Liver (tissue), 9 donors: ENCODE measurements around the gene KCNK3. TPM values are rescaled to one million over a fixed set of nuclear protein-coding genes. Genes with fewer than 3 reads are reported as not detected.
A peak's percentile ranks its signal among the peaks of the same experiment; 100 is the strongest.

Experiments
- DNase-seq: peaks from one replicate; pipeline ENCODE4 v3.0.0-alpha.2; 2017; ENCODE audit warnings: low spot score
- H3K27ac ChIP-seq, 2 donors: one replicate each; pipeline ENCODE4 v1.7.0; 2013; ENCODE audit warnings: inconsistent platforms in 2 of 2, low read length in 2 of 2, control low read depth in 1 of 2, low read depth in 1 of 2, mild to moderate bottlenecking in 1 of 2
- H3K27me3 ChIP-seq, 4 donors: one replicate each; pipeline versions ENCODE4 v1.6.1 to v1.7.0; 2013; ENCODE audit warnings: low read length in 3 of 4, inconsistent platforms in 1 of 4, mild to moderate bottlenecking in 1 of 4, moderate library complexity in 1 of 4; ENCODE audit not compliant: control insufficient read depth in 4 of 4, insufficient read depth in 4 of 4
- H3K36me3 ChIP-seq, 4 donors: one replicate each; pipeline versions ENCODE4 v1.6.1 to v1.7.0; 2013; ENCODE audit warnings: low read length in 3 of 4, mild to moderate bottlenecking in 3 of 4, low read depth in 1 of 4, moderate library complexity in 1 of 4; ENCODE audit not compliant: control insufficient read depth in 4 of 4, insufficient read depth in 3 of 4
- H3K4me1 ChIP-seq, 4 donors: one replicate each; pipeline versions ENCODE4 v1.6.1 to v1.7.0; 2013; ENCODE audit warnings: low read length in 3 of 4, mild to moderate bottlenecking in 3 of 4, moderate library complexity in 1 of 4; ENCODE audit not compliant: control insufficient read depth in 4 of 4, insufficient read depth in 4 of 4
- H3K4me3 ChIP-seq, 3 donors: one replicate each; pipeline versions ENCODE4 v1.6.1 to v1.7.0; 2013; ENCODE audit warnings: low read length in 3 of 3, control low read depth in 1 of 3, low read depth in 1 of 3, mild to moderate bottlenecking in 1 of 3
- H3K9ac ChIP-seq, 2 donors: one replicate each; pipeline ENCODE4 v1.7.0; 2013; ENCODE audit warnings: low read length in 2 of 2, mild to moderate bottlenecking in 2 of 2, moderate library complexity in 2 of 2, control low read depth in 1 of 2, low read depth in 1 of 2
- H3K9me3 ChIP-seq, 4 donors: one replicate each; pipeline versions ENCODE4 v1.6.1 to v1.7.0; 2013; ENCODE audit warnings: low read length in 3 of 4; ENCODE audit not compliant: control insufficient read depth in 4 of 4
- EGR1 ChIP-seq, 2 donors: IDR thresholded peaks; 2 replicates each; pipeline ENCODE4 v1.6.1; 2016 to 2018; ENCODE audit warnings: antibody characterized with exemption in 2 of 2, low read depth in 2 of 2
- FOXA1 ChIP-seq: IDR thresholded peaks from 2 replicates; pipeline ENCODE4 v1.6.1; 2016; ENCODE audit warnings: antibody characterized with exemption
- FOXA2 ChIP-seq: IDR thresholded peaks from 2 replicates; pipeline ENCODE4 v1.6.1; 2016; ENCODE audit warnings: antibody characterized with exemption
- GABPA ChIP-seq, 2 donors: IDR thresholded peaks in 1 of 2; conservative IDR thresholded peaks in 1 of 2; 2 replicates each; pipeline ENCODE4 v1.6.1; 2016; ENCODE audit warnings: antibody characterized with exemption in 2 of 2, mild to moderate bottlenecking in 1 of 2, moderate library complexity in 1 of 2
- HNF4A ChIP-seq, 2 donors: conservative IDR thresholded peaks; 2 replicates each; pipeline ENCODE4 v1.6.1; 2016; ENCODE audit warnings: antibody characterized with exemption in 2 of 2, mild to moderate bottlenecking in 2 of 2
- HNF4G ChIP-seq: IDR thresholded peaks from 2 replicates; pipeline ENCODE4 v1.6.1; 2016; ENCODE audit warnings: antibody characterized with exemption
- RAD21 ChIP-seq, 2 donors: IDR thresholded peaks; 2 replicates each; pipeline ENCODE4 v1.6.1; 2016; ENCODE audit warnings: antibody characterized with exemption in 2 of 2, mild to moderate bottlenecking in 2 of 2
- RXRA ChIP-seq, 2 donors: IDR thresholded peaks; 2 replicates each; pipeline ENCODE4 v1.6.1; 2017 to 2018; ENCODE audit warnings: antibody characterized with exemption in 2 of 2, mild to moderate bottlenecking in 1 of 2
- SP1 ChIP-seq: IDR thresholded peaks from 2 replicates; pipeline ENCODE4 v1.6.1; 2018; ENCODE audit warnings: antibody characterized with exemption, mild to moderate bottlenecking
- TAF1 ChIP-seq: conservative IDR thresholded peaks from 2 replicates; pipeline ENCODE4 v1.6.1; 2016; ENCODE audit warnings: antibody characterized with exemption, mild to moderate bottlenecking
- YY1 ChIP-seq: IDR thresholded peaks from 2 replicates; pipeline ENCODE4 v1.6.1; 2016; ENCODE audit warnings: antibody characterized with exemption, mild to moderate bottlenecking
- ZBTB33 ChIP-seq: IDR thresholded peaks from 2 replicates; pipeline ENCODE4 v1.6.1; 2016; ENCODE audit warnings: antibody characterized with exemption
- WGBS: extraction: QIAGEN DNeasy Blood & Tissue Kit; methylation state at CpG from one replicate; pipeline ENCODE4 v1.1.7; 2013; 5-methylcytosine and 5-hydroxymethylcytosine counted together
- polyA plus RNA-seq, 2 donors: library from polyadenylated mRNA; stranded (reverse) in 1 of 2; unstranded in 1 of 2; fragments of 200-250 nt in 1 of 2; fragments of >200 nt in 1 of 2; fragmentation: Nextera tagmentation in 1 of 2; extraction: Ambion mirVana in 1 of 2; gene quantifications; one replicate each; pipeline versions ENCODE4 v1.2.1 to v1.2.3, GENCODE V29; 2013 to 2015
- total RNA-seq, 2 donors: library from RNA; depleted of rRNA; stranded (reverse); fragments of >200 nt; gene quantifications; one replicate each; pipeline ENCODE4 v1.2.3, GENCODE V29; 2014
- TF ChIP-seq, protein P1 (sequence below): IDR thresholded peaks from 2 replicates; pipeline ENCODE4 v1.6.1; 2016; ENCODE audit warnings: antibody characterized with exemption
- TF ChIP-seq, protein P2 (sequence below): IDR thresholded peaks from 2 replicates; pipeline ENCODE4 v1.6.1; 2016; ENCODE audit warnings: antibody characterized with exemption
- TF ChIP-seq, protein P3 (sequence below): fragments of 150-350 bp; IDR thresholded peaks from 2 replicates; pipeline ENCODE4 v1.5.1; 2017; ENCODE audit warnings: improper control_type of control experiment, low read depth, low read length; ENCODE audit not compliant: missing input control
- TF ChIP-seq, protein P4 (sequence below): IDR thresholded peaks from 2 replicates; pipeline ENCODE4 v1.6.1; 2016; ENCODE audit warnings: antibody characterized with exemption, mild to moderate bottlenecking
- donor health status: healthy.
- donor health status: healthy.
- donor health status: healthy.
- donor health status: healthy.
- donor health status: healthy.

Gene KCNK3
- total and polyA plus RNA-seq, 4 donors = 0.78 to 6.6 (median 2.6) TPM; not detected in 1

GRCh38 chr2:26729311-26729710, 36.8 kb downstream of the KCNK3 start (continued):
- TF ChIP-seq GABPA (IDR thresholded peaks at IDR 0.05 in 1 of 2, conservative IDR thresholded peaks at IDR 0.05 in 1 of 2) (no peak), YY1 (no peak)

- Histone ChIP-seq H3K9ac (no peak overlapping the region), H3K4me3 (no peak overlapping the region), H3K9me3 (no peaks in the 10 kb centered on the region), H3K27ac (no peak overlapping the region), H3K4me1 (peaks cover under 1 to 8% (median 4%) of the 10 kb centered on the region in 4 donors), H3K27me3 (peaks cover 0 to 3% (median 0%) of the 10 kb centered on the region in 4 donors), H3K36me3 (no peaks in the 10 kb centered on the region)
- TF ChIP-seq FOXA2 = no peak
- TF ChIP-seq HNF4A (conservative IDR thresholded peaks at IDR 0.05) = peak; percentile 40 to 48
- peak in 1 of 2 donors; percentile 51 for TF ChIP-seq RXRA (IDR thresholded peaks at IDR 0.05)
- no peak for DNase-seq
- 59% methylated on average over 19 of the region's 19 CpGs for WGBS
These were observed 38.2 kb downstream of the KCNK3 start for GRCh38 chr2:26730549-26731344.

GRCh38 chr2:26731714-26732113, 39.2 kb downstream of the KCNK3 start:
- TF ChIP-seq, protein P1, sequence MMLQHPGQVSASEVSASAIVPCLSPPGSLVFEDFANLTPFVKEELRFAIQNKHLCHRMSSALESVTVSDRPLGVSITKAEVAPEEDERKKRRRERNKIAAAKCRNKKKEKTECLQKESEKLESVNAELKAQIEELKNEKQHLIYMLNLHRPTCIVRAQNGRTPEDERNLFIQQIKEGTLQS = no peak
- TF ChIP-seq EGR1 (IDR thresholded peaks at IDR 0.05; ENCODE audit: low read depth in 2 of 2) = no peak
- TF ChIP-seq RAD21 (IDR thresholded peaks at IDR 0.05) = no peak
- TF ChIP-seq HNF4A (conservative IDR thresholded peaks at IDR 0.05) = no peak
- no peak for TF ChIP-seq ZBTB33
- TF ChIP-seq SP1 = no peak
- no peak for TF ChIP-seq TAF1
- TF ChIP-seq GABPA (IDR thresholded peaks at IDR 0.05 in 1 of 2, conservative IDR thresholded peaks at IDR 0.05 in 1 of 2) = no peak
- no peak for TF ChIP-seq FOXA1
- TF ChIP-seq, protein P2, sequence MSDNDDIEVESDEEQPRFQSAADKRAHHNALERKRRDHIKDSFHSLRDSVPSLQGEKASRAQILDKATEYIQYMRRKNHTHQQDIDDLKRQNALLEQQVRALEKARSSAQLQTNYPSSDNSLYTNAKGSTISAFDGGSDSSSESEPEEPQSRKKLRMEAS = no peak
- no peak for TF ChIP-seq FOXA2
- no peak for TF ChIP-seq RXRA (IDR thresholded peaks at IDR 0.05)
- no peak for TF ChIP-seq HNF4G
- TF ChIP-seq, protein P3, sequence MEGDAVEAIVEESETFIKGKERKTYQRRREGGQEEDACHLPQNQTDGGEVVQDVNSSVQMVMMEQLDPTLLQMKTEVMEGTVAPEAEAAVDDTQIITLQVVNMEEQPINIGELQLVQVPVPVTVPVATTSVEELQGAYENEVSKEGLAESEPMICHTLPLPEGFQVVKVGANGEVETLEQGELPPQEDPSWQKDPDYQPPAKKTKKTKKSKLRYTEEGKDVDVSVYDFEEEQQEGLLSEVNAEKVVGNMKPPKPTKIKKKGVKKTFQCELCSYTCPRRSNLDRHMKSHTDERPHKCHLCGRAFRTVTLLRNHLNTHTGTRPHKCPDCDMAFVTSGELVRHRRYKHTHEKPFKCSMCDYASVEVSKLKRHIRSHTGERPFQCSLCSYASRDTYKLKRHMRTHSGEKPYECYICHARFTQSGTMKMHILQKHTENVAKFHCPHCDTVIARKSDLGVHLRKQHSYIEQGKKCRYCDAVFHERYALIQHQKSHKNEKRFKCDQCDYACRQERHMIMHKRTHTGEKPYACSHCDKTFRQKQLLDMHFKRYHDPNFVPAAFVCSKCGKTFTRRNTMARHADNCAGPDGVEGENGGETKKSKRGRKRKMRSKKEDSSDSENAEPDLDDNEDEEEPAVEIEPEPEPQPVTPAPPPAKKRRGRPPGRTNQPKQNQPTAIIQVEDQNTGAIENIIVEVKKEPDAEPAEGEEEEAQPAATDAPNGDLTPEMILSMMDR = no peak
- TF ChIP-seq, protein P4, sequence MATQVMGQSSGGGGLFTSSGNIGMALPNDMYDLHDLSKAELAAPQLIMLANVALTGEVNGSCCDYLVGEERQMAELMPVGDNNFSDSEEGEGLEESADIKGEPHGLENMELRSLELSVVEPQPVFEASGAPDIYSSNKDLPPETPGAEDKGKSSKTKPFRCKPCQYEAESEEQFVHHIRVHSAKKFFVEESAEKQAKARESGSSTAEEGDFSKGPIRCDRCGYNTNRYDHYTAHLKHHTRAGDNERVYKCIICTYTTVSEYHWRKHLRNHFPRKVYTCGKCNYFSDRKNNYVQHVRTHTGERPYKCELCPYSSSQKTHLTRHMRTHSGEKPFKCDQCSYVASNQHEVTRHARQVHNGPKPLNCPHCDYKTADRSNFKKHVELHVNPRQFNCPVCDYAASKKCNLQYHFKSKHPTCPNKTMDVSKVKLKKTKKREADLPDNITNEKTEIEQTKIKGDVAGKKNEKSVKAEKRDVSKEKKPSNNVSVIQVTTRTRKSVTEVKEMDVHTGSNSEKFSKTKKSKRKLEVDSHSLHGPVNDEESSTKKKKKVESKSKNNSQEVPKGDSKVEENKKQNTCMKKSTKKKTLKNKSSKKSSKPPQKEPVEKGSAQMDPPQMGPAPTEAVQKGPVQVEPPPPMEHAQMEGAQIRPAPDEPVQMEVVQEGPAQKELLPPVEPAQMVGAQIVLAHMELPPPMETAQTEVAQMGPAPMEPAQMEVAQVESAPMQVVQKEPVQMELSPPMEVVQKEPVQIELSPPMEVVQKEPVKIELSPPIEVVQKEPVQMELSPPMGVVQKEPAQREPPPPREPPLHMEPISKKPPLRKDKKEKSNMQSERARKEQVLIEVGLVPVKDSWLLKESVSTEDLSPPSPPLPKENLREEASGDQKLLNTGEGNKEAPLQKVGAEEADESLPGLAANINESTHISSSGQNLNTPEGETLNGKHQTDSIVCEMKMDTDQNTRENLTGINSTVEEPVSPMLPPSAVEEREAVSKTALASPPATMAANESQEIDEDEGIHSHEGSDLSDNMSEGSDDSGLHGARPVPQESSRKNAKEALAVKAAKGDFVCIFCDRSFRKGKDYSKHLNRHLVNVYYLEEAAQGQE = no peak
- DNase-seq = no peak
- H3K36me3 ChIP-seq = no peaks in the 10 kb centered on the region
- no peak overlapping the region for H3K9ac ChIP-seq
- H3K4me3 ChIP-seq = no peak overlapping the region
- H3K27ac ChIP-seq = no peak overlapping the region
- 95% methylated on average over 4 of the region's 4 CpGs for WGBS
- no peaks in the 10 kb centered on the region for H3K9me3 ChIP-seq
- peaks cover 0 to 3% (median 0%) of the 10 kb centered on the region in 4 donors for H3K27me3 ChIP-seq
- peaks cover 8 to 13% (median 13%) of the 10 kb centered on the region in 4 donors for H3K4me1 ChIP-seq
